GM21619 (cell line): ENCODE measurements around the gene GRB10.
"Not testable (repeated sequence)": the region's sequence is repeated elsewhere in the genome, so short reads cannot be mapped to it uniquely, and the experiment has no call there.

Source experiments
- ATAC-seq: cut with Tn5 transposase; IDR thresholded peaks from one replicate; pipeline ENCODE4 v1.9.1; 2021; ENCODE audit not compliant: unreplicated experiment

GRB10 gene

GRCh38 chr7:50558294-50559053, 224.2 kb downstream of the GRB10 start:
- ATAC-seq = no peak

- no peak for ATAC-seq
These were observed 225.6 kb downstream of the GRB10 start for GRCh38 chr7:50557099-50557498.

GRCh38 chr7:50556247-50556991, 226.3 kb downstream of the GRB10 start:
- ATAC-seq = no peak

GRCh38 chr7:50555594-50556140, 227.0 kb downstream of the GRB10 start:
- ATAC-seq = no peak

- no peak for ATAC-seq
These were observed 228.0 kb downstream of the GRB10 start for GRCh38 chr7:50554431-50555322.

GRCh38 chr7:50553973-50554372, 228.7 kb downstream of the GRB10 start:
- no peak for ATAC-seq

- ATAC-seq = no peak
These were observed 229.8 kb downstream of the GRB10 start for GRCh38 chr7:50552921-50553320.

GRCh38 chr7:50552139-50552538, 230.6 kb downstream of the GRB10 start:
- ATAC-seq = no peak

GRCh38 chr7:50545613-50546012, 237.1 kb downstream of the GRB10 start:
- not testable (repeated sequence) for ATAC-seq

GRCh38 chr7:50544992-50545391, 237.7 kb downstream of the GRB10 start:
- ATAC-seq = no peak

GRCh38 chr7:50543776-50544442, 238.8 kb downstream of the GRB10 start:
- ATAC-seq = no peak

- ATAC-seq = no peak
These were observed 240.6 kb downstream of the GRB10 start for GRCh38 chr7:50542132-50542531.

GRCh38 chr7:50540785-50541579, 241.7 kb downstream of the GRB10 start:
- ATAC-seq = no peak
